GM18519 (cell line): Measurements from ENCODE around the gene GOLIM4.

Experiments used
- ATAC-seq: cut with Tn5 transposase; IDR thresholded peaks from one replicate; pipeline ENCODE4 v1.9.1; 2021; ENCODE audit warnings: mild to moderate bottlenecking, moderate library complexity; ENCODE audit not compliant: unreplicated experiment, low FRiP score

Gene GOLIM4

GRCh38 chr3:168006584-168006983, 89.1 kb downstream of the GOLIM4 start:
- no peak for ATAC-seq

- no peak for ATAC-seq
These were observed 91.8 kb downstream of the GOLIM4 start for GRCh38 chr3:168003911-168004310.

DNA sequence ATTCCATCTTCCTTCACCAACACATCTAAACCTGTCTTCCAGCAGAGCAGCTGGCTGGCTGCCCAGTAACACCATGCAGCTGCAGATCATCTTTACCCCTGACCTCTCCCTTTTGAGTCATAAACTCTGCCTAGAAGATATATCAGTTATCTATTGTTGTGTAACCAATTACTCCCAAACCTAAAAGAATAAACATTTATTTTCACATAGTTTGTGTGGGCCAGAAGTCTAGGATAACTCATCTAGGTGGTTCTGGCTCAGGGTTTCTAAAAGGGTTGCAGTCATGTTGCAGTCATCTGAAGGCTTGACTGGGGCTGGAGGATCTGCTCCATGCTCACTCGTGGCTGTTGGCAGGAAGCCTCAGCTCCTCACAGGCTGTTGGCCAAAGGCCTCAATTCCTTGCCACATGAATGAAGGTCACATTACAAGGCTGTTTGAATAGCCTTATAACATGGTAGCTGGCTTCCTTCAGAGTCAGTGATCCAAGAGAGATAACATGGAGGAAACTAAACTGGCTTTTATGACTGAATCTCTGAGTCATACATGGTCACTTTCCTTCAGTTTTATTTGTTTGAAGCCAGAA, 92.8 kb downstream of the GOLIM4 start:
- ATAC-seq = no peak

- ATAC-seq = no peak
These were observed 94.5 kb downstream of the GOLIM4 start for GRCh38 chr3:168001244-168001643.

DNA sequence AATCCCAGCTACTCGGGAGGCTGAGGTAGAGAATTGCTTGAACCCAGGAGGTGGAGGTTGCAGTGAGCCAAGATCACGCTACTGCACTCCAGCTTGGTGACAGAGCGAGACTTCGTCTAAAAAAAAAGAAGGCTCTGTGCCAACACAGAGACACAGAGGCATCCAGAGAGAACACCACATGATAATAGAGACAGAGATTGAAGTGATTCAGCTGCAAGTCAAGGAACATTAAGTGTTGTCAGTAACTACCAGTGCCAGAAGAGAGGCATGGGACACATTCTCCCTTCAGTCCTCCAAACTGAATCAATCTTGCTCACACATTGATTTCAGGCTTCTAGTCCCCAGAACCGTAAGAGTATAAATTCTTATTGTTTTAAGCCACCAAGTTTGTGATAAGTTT, 97.5 kb downstream of the GOLIM4 start:
- ATAC-seq = no peak

- ATAC-seq = no peak
These were observed 99.2 kb downstream of the GOLIM4 start for GRCh38 chr3:167996514-167996913.

GRCh38 chr3:167992381-167992780, 103.3 kb downstream of the GOLIM4 start:
- no peak for ATAC-seq

DNA sequence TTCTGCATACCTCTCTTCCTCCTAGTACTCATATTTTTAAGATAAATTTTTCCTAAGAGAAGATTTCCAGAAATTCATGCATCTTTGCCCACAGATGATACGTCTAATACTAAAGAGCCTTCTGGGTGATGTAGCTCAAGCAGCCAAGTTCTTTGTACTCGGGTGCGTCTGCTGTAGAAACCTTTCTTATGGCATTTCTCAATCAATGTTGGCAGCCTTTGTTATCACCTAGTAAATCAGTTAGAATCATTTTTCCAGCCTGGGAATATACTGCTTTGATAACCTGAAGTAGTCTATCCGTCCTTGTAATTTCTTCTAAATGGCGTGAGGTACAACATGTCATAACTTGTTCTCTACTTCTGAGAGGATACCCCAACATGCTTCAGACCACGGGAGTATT, 104.5 kb downstream of the GOLIM4 start:
- no peak for ATAC-seq

DNA sequence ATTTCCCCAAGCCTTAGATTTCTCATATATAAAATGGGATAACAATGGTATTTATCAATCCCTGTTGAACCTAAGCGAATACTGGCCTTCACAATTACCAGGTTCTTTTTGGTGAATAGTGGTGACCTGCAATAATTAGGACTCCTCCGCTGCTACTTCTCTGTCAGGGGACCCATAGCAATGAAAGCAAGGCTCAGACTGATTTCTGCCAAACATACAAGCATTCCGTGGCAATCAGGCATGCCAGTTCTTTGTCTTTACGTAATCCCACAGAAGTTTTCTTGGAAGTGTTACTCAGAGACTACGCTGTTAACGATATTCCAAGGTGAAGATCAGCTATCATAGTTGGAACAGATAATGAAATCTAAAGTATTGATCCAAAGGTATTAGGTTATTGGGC, 105.7 kb downstream of the GOLIM4 start:
- ATAC-seq = no peak

- no peak for ATAC-seq
These were observed 106.7 kb downstream of the GOLIM4 start for GRCh38 chr3:167989066-167989465.

GRCh38 chr3:167983583-167983982, 112.1 kb downstream of the GOLIM4 start:
- ATAC-seq = no peak

DNA sequence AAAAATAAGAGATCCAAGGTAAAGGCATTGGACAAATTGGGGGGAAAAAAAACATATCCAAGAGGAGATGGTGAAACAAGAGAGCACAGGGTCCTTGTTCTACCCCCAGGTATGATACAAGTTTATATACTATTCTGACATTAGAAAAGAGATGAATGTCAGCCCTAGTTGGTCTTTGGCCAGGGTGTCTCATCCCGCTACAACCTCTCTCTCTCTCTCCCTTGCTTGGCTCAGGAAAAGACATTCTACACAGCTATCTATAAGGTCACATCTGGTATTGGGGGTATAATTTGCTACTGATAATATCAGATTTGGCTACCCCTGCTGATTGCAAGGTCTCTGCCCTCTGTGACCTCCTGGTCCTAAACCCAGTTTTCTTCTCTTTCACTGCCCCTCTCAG, 117.2 kb downstream of the GOLIM4 start:
- no peak for ATAC-seq

DNA sequence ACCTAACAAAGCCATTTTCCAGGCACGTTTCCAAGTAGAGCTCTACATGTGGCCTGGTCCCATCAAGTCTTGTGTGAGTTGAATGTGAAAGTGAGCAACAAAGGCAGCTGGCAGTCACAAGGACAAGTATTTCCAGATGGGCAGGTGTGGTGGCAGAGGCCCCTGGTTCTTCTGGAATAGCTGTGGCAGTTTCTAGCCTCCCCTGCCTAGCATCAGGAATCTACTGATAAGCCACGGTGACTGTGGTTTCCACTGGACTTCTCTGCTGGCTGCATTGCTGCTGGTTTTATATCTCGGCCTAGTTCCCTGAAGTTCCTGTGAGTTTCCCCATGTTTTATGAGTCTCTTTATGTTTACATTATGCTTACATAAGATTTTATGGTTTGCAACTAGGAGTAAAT, 117.7 kb downstream of the GOLIM4 start:
- ATAC-seq = no peak

GRCh38 chr3:167976516-167977361, 119.0 kb downstream of the GOLIM4 start:
- ATAC-seq = no peak

DNA sequence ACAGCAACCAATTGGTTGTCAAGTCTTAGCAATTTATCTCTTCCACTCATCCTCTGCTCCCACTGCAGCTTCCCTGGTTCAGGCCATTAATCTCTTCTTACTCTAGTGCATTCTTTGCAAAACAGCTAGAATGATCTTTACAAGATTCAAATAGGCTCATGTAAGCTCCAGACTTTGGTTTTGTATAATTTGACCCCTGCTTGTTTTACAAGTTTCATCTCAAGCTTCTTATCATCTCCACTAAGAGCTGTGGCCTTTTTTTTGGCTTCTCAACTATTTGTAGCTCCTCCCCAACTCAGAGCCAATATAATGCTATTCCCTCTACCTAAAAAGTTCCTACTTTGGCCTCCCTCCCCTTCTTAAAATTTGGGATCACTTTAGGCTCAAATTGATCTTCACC, 121.8 kb downstream of the GOLIM4 start:
- no peak for ATAC-seq

- no peak for ATAC-seq
These were observed 122.7 kb downstream of the GOLIM4 start for GRCh38 chr3:167973046-167973445.

DNA sequence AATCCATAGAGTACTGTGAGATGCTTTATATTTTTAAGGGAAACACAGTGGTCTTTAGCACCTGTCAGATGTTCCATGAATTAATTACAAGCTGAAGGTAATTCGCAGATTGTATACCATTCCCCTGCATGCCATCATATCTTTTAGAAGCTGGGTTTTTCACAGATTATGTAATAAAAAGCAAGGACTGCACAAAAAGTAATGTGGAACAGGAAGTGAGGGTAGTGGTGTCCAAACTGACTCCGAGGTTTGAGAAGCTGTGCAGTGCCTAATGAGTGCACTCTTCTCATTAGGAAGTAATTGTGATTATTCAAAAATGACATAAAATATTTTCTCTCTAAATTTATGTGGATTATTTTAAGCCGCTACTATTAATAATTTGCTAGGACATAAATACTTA, 123.2 kb downstream of the GOLIM4 start:
- ATAC-seq = no peak

GRCh38 chr3:167969548-167969947, 126.2 kb downstream of the GOLIM4 start:
- no peak for ATAC-seq

GRCh38 chr3:167967257-167968036, 128.3 kb downstream of the GOLIM4 start:
- ATAC-seq = no peak
